Renal pelvis (tissue), 4 donors: ENCODE results near the gene EIF4EBP3. TPM values are rescaled to one million over a fixed set of nuclear protein-coding genes. Genes with fewer than 3 reads are reported as not detected.
"Not testable (repeated sequence)": the region's sequence is repeated elsewhere in the genome, so short reads cannot be mapped to it uniquely, and the experiment has no call there.

Source experiments
- DNase-seq: peaks from one replicate; pipeline ENCODE4 v3.0.0-alpha.2; 2013
- polyA plus RNA-seq, 3 donors: library from polyadenylated mRNA; unstranded; fragments of 120-200 nt; gene quantifications; one replicate each; pipeline ENCODE4 v1.2.1, GENCODE V29; 2013; ENCODE audit not compliant: insufficient read length in 3 of 3

The EIF4EBP3 gene
- polyA plus RNA-seq, 3 donors: 10.6 to 15.0 (median 11.9) TPM

DNA sequence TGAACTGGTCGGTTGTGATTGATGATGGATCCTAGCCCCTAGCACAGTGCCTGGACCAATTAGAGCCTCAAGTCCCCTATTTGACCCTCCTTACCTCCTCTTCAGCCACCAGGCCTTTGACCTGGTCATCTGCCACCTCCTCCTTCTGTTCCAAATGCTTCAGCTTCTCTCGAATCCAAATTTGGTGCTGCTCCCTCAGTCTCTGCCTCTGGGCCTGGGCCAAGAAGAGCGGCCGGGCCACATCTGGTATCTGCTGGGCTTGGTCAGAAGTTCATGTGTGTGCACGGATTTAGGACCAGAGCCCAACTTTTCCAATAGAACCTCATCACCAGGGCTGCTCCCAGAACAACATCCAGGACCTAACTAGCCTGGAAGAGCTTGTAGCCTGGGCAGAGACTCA, 23.6 kb downstream of the EIF4EBP3 start:
- DNase-seq: no peak

DNA sequence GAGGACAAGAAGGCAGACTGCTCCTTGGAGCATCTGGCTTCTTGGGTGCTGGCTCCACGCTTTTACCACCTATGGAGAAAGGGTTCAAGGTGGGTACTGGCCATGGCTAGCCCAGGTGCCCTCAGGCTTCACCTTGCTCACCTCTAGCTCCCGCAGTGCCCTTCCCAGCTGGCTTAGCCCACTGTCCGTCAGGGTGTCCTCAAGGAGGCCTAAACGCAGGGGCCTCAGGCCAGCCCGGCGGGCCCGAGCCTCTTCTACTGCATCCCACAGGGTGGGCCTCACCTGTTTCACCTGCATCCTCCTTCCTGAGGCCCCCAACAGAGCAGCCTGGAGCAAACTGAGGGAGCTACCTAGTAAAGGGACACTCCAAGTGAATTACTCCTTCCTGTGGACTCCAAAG, 26.2 kb downstream of the EIF4EBP3 start:
- no peak for DNase-seq

DNA sequence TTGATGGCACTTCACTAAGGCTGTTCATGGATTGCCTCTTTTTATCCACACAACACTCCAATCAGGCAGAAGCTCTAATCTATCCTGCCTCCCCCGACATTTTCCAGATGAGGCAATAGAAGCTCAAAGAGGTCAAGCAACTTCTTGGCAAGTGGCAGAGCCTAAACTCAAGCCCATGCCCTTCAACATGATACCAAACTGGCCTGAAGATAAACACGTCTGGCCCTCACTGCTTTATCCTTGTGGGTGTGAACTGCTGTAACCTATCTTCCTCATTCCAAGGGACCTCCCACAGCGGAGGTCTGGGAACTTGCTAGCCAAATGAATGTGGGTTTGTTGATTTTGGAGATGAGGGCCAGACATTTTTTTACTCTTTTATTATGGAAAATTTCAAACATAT, 26.7 kb downstream of the EIF4EBP3 start:
- no peak for DNase-seq

DNA sequence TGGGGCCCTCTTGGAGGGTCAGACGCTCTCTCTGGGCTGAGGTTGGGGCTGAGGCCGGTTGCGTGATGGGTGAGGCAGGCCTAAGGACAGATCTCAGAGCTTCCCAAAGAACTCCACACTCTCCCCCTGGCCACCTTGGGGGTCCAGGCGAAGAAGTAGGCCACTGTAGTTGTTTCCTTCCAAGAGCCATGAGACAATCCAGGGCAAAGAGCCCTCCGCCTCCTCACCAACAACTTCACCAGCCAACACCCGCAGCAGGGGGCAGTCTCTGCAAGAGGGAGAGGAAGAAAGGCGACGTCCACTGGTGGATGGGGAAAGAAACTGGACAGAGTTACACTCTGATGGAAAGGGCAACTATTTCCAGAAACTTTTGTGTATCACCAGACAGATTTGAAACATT, 27.8 kb downstream of the EIF4EBP3 start:
- no peak for DNase-seq

DNA sequence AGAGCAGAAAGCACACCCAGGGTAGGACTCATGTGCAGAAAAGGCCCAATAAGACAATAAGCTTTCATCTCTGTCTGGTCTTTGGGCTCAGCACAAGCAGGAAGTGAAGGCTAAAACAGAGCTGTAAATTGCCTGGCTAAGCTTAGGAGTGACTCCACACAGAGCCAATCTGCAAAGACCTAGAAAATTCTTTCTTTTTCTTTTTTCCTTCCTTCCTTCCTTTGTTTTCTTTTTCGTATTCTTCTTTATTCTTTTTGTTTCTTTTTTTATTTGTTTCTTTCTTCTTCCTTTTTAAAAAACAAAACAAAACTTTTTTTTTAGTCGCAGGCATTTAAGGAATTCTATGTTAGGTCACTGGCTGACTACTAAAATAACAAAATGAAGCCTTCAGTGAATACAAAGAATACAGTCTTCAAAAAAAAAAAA, 29.3 kb downstream of the EIF4EBP3 start:
- DNase-seq: no peak

DNA sequence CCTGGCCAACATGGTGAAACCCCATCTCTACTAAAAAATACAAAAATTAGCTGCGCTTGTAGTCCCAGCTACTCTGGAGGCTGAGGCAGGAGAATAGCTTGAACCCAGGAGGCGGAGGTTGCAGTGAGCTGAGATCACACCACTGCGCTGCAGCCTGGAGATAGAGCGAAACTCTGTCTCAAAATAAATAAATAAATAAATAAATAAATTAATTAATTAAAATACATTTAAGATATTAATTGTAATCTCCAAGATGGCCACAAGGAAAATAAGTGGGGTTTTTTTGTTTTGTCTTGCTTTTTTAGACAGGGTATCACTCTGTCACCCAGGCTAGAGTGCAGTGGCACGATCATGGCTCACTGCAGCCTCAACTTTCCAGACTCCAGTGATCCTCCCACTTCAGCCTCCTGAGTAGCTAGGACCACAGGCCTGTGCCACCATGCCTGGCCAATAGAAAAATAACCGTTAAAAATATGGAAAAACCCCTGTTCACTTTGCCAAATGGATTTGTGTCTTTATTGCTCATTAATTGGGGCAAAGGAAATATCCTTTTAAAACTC, 31.8 kb downstream of the EIF4EBP3 start:
- DNase-seq: not testable (repeated sequence)

DNA sequence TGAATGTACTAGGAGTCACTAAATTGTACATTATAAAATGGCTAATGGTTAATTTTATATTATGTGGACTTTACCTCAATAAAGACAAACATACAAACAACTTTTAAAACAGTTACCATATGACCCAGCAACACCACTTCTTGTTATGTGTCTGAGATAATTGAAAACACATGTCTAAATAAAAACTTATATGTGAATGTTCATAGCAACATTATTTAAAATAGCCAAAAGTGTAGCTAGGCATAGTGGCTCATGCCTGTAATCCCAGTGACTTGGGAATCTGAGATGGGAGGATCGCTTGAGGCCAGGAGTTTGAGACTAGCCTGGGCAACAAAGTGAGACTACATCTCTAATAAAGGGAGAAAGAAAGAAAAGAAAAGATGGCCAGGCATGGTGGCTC, 40.0 kb downstream of the EIF4EBP3 start:
- DNase-seq: no peak

DNA sequence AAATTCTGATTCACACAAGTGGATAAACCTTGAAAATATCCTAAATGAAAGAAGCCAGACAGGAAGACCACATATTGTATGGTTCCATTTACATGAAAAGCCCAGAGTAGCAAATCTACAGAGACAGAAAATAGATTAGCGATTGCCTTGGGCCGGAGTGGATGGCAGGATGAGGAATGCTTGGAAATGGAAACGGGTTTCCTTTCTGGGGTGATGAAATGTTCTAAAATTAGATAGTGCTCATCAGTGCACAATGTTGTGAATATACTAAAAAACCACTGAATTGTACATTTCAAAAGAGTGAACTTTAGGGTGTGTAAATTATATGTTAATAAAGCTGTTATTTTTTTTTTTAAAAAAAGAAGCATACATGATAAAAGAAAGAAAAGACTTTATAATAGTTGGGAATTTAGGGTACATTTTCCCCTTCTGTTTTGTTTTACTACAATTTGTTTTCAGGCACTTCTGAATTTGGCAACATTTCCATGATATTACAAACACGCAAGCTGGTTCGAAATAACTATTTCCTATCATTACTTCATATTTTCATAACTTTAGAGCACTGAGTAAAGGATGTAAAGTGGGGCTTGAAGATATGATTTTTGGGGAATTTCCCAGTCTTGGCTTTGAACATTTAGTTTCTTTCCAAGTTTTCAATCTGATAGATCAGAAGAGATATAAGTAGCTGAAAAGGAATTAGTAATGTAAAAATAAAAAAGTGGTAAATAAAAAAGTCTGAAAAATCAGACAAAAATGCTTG, 41.0 kb downstream of the EIF4EBP3 start:
- DNase-seq: no peak

DNA sequence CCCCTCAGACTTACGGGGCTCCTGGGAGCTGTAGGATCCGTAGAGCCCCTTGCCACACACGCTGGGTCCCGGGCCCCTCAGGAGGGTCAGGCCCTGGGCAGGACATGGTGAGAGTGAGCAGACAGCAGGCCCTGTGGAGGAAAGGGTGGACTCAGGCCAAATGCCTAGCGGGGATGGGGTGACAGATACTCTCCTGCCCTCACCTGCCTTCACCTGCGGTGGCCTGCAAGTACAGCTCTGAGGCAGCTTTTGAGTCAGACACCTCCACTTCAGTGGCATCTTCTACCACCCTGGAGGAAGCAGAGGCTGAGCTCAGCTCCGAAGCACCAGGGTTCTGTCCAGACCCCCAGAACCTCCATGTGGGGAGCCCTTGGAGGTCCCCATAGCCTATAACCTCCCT, 43.4 kb downstream of the EIF4EBP3 start:
- no peak for DNase-seq

DNA sequence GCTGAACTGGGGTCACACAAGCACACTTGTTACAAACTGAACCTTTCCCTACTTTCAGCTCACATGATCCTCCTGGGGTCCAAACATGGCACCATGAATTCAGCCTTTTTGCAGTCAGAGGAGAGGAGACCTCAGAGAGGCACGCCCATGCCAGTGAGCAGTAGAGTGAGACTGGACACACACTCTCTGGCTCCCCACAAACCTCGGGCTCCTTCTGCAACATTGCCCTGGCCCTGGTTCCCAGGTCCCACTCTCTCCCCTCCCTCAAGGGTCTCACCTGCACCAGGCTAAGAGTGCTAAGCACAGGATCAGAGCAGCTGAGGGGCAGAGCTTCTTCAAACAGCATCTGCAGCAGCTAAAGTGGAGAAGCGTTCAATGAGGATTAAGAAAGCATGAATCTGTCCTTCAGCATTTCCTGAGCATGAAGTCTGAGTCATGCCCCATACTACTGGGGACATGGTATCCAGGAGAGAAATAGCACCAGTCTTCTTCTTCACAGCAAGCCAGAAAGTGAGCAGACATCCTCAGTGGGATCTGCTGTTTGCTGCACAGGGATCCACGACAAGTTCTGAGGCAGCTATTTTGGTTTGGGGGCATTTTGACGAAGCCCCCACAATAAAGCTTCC, 44.4 kb downstream of the EIF4EBP3 start:
- DNase-seq: no peak

DNA sequence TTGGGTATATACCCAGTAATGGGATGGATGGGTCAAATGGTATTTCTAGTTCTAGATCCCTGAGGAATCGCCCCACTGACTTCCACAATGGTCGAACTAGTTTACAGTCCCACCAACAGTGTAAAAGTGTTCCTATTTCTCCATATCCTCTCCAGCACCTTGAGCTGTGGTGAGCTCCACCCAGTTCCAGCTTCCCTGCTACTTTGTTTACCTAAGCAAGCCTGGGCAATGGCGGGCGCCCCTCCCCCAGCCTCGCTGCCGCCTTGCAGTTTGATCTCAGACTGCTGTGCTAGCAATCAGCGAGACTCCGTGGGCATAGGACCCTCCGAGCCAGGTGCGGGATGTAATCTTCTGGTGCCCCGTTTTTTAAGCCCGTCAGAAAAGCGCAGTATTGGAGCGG, 45.6 kb downstream of the EIF4EBP3 start:
- not testable (repeated sequence) for DNase-seq

DNA sequence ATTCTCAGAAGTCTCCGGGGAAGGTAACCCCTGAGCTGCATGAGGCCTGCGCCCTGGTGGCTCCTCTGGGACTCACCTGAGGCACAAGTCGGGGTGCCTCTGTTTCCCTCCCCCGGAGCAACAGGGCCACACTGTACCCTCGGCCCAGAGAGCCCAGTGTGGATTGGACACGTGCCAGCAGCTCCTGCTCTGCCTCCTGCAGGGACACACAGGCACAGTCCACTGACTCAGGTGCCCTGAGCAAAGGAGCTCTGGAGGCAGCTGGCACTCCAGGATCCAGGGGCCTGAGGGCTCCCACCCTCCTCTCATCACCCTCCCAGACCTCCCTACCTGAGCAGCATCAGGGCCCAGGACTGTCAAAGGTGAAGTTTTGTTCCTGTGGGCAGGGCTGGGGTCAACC, 46.7 kb downstream of the EIF4EBP3 start:
- DNase-seq: no peak

DNA sequence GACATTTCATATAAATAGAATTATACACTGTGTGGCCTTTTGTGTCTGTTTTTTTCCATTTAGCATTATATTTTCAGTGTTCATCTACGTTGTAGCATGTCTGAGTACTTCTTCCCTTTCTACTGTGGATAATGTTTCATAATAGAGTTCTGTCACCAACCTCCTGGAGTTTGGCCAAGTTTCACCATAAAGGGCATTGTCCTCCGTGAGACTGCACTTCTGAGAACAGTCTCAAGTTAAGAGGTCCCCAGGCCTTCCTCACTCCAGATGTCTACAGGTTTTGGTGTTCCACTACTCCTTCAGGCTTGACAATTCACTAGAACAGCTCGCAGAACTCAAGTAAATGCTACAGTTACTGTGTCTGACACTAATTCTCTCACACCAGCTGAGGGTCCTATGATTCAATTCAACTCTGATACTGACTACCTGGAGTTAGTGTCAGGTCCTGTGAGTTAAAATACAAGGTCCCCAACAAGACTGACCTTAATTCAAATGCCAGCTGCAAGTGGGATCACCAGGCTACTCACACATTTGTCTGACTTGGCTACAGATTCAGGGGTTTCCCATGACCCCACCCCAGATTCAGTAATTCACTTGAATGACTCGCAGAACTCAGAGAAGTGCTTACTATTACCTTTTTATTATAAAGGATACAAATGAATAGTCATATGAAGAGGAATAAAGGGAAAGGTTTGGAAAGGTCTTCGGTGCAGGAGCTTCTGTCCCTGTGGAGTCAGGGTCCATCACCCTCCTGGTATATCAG, 48.3 kb downstream of the EIF4EBP3 start:
- no peak for DNase-seq

DNA sequence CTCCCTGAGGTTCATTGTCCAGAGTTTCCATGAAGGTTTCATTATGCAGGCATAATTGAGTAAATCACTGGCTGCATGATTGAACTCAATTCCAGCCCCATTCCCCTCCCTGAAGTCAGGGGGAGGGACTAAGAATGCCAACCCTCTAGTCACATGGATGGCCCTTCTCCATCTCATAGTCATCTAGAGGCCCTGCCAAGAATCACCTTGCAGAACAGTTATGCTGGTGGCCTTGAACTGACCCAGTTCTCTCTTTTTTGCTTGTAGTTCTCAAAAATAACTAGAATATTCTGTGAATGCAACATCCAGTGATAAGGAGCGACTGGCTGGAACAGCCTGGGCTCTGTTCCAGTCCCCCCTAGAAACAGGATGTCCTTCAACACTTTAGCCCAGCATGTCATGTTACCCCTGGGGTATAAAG, 48.9 kb downstream of the EIF4EBP3 start:
- no peak for DNase-seq

DNA sequence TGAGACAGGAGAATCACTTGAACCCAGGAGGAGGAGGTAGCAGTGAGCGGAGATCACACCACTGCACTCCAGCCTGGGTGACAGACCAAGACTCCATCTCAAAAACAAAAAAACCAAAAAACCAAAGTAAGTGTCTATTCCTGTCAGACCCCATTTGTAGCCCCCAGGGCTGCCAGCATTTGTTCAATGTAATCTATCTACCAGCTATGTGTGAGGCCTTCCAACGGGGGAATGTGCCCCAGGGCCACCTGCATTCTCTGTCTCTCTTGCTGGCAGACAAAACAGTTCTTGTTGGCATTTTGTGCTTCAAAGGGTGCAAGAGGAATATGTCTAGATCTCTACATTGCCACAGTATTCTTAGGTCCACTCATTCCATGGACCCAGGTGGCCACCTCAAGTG, 51.4 kb downstream of the EIF4EBP3 start:
- DNase-seq: no peak

Other genes starting within 250 kb of the EIF4EBP3 start
- 100 to 1,000 TPM in 2 of 3 donors, 10 to 100 TPM in 1; 77.4 to 112 (median 100) TPM for gene PFDN1, start 244.6 kb upstream of the EIF4EBP3 start, polyA plus RNA-seq
- 10 to 100 TPM in 1 of 3 donors, 1 to 10 TPM in 2; 7.5 to 10.4 (median 9.1) TPM for gene HBEGF, start 201.1 kb upstream of the EIF4EBP3 start, polyA plus RNA-seq
- gene SLC4A9, start 187.5 kb upstream of the EIF4EBP3 start, polyA plus RNA-seq: 10 to 100 TPM; 12.4 to 36.4 (median 22.9) TPM
- gene ANKHD1, start 145.8 kb upstream of the EIF4EBP3 start, polyA plus RNA-seq: 100 to 1,000 TPM in 2 of 3 donors, 10 to 100 TPM in 1; 96.7 to 152 (median 126) TPM
- gene SRA1, start 9.8 kb downstream of the EIF4EBP3 start, polyA plus RNA-seq: 10 to 100 TPM; 26.8 to 31.7 (median 27.0) TPM
- gene APBB3, start 16.9 kb downstream of the EIF4EBP3 start, polyA plus RNA-seq: 10 to 100 TPM; 31.8 to 65.7 (median 61.0) TPM
- gene SLC35A4, start 17.2 kb downstream of the EIF4EBP3 start, polyA plus RNA-seq: 10 to 100 TPM; 77.1 to 87.2 (median 85.2) TPM
- gene CD14, start 85.5 kb downstream of the EIF4EBP3 start, polyA plus RNA-seq: 10 to 100 TPM in 2 of 3 donors, 1 to 10 TPM in 1; 8.4 to 10.6 (median 10.3) TPM
- 10 to 100 TPM; 16.5 to 25.0 (median 22.1) TPM for gene TMCO6, start 91.8 kb downstream of the EIF4EBP3 start, polyA plus RNA-seq
- 10 to 100 TPM; 83.0 to 99.7 (median 99.4) TPM for gene NDUFA2, start 100.0 kb downstream of the EIF4EBP3 start, polyA plus RNA-seq
- gene IK, start 100.2 kb downstream of the EIF4EBP3 start, polyA plus RNA-seq: 100 to 1,000 TPM; 147 to 180 (median 177) TPM
- gene WDR55, start 117.2 kb downstream of the EIF4EBP3 start, polyA plus RNA-seq: 10 to 100 TPM; 14.4 to 19.2 (median 18.6) TPM
- under 1 TPM in 2 of 3 donors, not detected in 1; 0.44 to 0.58 TPM for gene DND1, start 125.9 kb downstream of the EIF4EBP3 start, polyA plus RNA-seq
- 10 to 100 TPM; 67.5 to 81.8 (median 75.1) TPM for gene HARS1, start 143.7 kb downstream of the EIF4EBP3 start, polyA plus RNA-seq
- 10 to 100 TPM; 43.1 to 62.8 (median 55.1) TPM for gene HARS2, start 143.8 kb downstream of the EIF4EBP3 start, polyA plus RNA-seq
- 100 to 1,000 TPM in 2 of 3 donors, 10 to 100 TPM in 1; 97.1 to 131 (median 127) TPM for gene ZMAT2, start 152.8 kb downstream of the EIF4EBP3 start, polyA plus RNA-seq
- gene PCDHA1, start 238.5 kb downstream of the EIF4EBP3 start, polyA plus RNA-seq: under 1 TPM in 1 of 3 donors, not detected in 2; 0.15 TPM
- under 1 TPM; 0.18 to 0.32 (median 0.20) TPM for gene PCDHA2, start 247.2 kb downstream of the EIF4EBP3 start, polyA plus RNA-seq